GM12801 (cell line): ENCODE data around the gene PPP1R13L.

Experiments used
- TF ChIP-seq, protein P1 (sequence below): IDR thresholded peaks from one replicate; pipeline ENCODE4 v1.5.1; 2011; ENCODE audit warnings: control low read depth; ENCODE audit not compliant: insufficient read length; ENCODE audit errors: extremely low read depth

PPP1R13L gene

DNA sequence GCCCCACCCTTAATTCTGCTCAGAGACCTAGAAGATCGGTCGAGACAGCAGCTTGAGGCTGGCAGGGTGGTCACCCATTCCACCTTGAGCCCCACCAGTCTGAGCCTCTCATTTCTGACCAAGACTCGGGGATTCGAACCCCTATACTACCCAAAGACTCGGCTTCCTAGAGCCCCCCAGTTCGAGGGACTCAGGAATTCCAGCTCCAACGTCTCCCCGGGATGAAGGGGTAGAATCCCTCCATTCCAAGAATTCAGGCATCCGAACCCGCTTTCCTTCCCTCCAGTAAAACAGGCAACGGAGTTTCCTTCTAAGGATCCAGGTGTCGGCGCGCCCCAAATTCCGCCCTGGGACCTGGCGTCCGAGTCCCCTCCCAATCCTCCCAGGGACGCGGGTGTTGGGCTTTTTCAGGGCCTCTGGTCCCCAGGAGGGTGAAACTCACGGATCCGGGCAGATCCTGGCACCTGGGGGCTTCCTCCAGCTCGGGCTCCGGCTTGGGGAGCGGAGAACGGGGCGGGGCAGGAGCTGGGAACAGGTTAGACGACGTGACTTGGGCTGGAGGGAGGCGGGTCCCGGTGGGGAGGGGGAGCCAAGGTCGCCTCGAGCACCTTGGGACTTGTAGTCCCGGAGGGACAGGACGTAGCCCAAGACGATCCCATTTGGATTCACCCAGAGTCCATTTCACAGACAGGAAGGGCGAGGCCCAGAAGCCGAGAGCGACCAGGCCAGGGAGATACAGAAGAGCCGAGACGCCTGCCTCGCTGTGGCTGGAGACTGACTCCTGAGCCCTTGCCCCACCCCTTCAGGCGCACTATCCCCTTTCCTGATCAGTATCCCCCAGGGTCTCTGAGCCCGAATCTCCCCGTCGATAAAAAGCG lies at the start of gene PPP1R13L:
Gene PPP1R13L, minus strand, starts transcription at position 513 of the 878 bp plus-strand sequence. CDS start 6,751 bp downstream, outside the sequence.
- TF ChIP-seq, protein P1, sequence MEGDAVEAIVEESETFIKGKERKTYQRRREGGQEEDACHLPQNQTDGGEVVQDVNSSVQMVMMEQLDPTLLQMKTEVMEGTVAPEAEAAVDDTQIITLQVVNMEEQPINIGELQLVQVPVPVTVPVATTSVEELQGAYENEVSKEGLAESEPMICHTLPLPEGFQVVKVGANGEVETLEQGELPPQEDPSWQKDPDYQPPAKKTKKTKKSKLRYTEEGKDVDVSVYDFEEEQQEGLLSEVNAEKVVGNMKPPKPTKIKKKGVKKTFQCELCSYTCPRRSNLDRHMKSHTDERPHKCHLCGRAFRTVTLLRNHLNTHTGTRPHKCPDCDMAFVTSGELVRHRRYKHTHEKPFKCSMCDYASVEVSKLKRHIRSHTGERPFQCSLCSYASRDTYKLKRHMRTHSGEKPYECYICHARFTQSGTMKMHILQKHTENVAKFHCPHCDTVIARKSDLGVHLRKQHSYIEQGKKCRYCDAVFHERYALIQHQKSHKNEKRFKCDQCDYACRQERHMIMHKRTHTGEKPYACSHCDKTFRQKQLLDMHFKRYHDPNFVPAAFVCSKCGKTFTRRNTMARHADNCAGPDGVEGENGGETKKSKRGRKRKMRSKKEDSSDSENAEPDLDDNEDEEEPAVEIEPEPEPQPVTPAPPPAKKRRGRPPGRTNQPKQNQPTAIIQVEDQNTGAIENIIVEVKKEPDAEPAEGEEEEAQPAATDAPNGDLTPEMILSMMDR = no peak

DNA sequence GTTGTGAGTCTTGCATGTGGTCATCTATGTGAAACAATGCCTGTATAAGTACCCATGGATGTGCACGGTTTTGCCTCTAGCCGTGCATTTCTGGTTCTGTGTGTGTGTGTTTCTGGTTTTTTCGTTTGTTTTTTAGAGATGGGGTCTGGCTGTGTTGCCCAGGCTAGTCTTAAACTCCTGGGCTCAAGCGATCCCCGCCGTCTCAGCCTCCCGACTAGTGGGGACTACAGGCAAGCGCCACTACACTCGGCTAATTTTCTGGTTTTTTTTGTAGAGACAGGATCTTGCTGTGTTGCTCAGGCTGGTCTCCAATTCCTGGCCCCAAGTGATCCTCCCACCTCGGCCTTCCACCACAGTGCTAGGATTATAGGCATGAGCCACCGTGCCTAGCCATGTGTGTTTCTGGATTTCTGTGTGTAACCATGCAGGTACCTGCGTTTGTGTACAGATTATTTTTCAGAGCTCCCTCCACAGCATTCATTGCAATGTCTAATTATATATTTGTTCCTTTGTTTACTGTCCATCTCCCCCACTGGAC lies 47.0 kb upstream of the PPP1R13L start:
- TF ChIP-seq, protein P1 = no peak

DNA sequence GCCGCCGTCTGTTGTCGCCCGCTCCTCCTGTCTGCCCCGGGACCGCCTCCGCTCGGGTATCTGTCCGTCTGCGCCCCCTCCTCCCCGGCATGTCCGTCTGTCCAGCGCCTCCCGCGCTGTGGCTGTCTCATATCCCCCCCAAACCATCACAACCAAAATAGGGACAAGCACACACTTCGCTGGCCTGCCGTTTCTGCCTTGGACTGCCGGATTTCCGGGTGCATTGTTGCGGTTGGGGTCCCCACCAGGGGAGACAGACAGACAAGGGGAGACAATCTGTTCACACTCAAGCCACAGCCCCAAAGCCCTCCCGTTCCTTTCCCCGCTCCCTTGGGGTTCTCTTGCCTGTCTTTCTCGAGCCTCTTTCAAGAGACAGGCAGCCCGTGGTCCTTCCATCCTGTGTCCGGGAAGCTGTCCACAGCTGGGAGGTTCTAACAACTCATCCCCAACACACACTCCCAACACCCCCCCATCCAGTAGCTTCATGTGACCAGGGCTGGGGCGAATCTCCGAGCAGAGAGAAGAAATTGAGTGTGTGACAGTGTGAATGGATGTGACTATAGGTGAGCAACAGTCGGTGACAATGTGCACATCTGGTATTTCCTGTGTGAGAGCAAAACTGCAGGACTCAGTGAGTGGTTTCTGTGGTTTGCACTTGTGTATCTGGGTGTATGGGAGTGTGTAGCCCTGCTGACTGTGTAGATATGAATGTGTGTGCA lies 46.4 kb upstream of the PPP1R13L start:
- TF ChIP-seq, protein P1 = no peak

DNA sequence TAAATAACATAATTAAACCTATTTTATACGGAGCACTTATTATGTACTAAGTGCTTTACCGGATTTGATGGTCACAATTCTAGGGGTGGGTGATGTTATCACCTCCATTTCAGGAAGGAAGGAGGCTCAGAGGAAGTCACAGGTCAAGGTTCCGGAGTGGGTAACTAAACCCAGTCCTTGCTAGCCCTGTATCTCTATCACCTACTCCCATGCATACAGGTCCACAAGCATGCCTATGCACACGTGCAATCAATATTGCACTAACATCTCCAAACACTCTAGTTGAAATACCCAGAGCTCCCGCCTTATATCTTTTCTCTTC lies 45.1 kb upstream of the PPP1R13L start:
- TF ChIP-seq, protein P1 = no peak

DNA sequence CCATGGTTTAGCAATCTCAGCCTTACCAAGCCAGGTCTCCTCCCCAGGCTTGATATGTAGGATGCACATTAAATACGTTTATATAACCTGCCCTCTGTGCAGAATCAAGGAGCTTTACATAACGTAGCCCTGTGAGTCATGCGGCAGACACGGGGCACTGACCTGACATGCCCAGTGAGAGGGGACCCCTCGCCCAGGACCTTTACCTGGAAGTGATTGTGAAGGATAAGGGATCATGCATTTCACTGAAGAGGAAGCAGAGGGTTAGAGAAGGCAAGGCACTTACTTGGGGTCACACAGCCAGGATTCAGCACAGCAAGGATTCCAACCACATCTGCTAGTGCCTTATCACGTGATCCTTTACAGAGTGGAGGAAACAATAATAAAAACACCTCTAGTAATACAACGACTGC lies 44.0 kb upstream of the PPP1R13L start:
- TF ChIP-seq, protein P1 = no peak

DNA sequence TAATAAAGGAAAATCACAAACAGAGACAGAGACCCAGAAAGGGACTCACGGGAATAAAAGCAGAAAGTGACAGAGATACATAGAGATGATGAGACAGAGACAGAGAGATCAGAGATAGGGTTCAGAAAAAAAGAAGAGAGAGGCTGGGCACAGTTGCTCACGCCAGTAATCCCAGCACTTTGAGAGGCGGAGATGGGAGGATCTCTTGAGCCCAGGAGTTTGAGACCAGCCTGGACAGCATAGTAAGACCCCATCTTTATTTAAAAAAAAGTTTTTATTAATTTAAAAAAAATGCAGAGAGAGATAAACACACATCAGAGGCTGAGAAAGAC lies 43.5 kb upstream of the PPP1R13L start:
- TF ChIP-seq, protein P1 = no peak

- TF ChIP-seq, protein P1 = no peak
These were observed 42.1 kb upstream of the PPP1R13L start for GRCh38 chr19:45446944-45447343.
